ENCODE measurements around the gene TBC1D9. TPM values are rescaled to one million over a fixed set of nuclear protein-coding genes. Genes with fewer than 3 reads are reported as not detected.

TBC1D9 gene
- total and polyA plus RNA-seq, 2 of the 13 experiments (the other 11 are each of a cell fraction or from before 2014, with no cell fraction given), result 11.9 to 12.2 TPM

GRCh38 chr4:140756319-140757231, at the start of gene TBC1D9 (continued):
- TF ChIP-seq PBX2 (CRISPR knock-in tag; IDR thresholded peaks at IDR 0.05) (no peak), ARID2 (CRISPR knock-in tag; IDR thresholded peaks at IDR 0.05; ENCODE audit: borderline replicate concordance) (no peak), ZNF773 (CRISPR knock-in tag; IDR thresholded peaks at IDR 0.05; ENCODE audit: borderline replicate concordance) (no peak), ZNF430 (CRISPR knock-in tag; IDR thresholded peaks at IDR 0.05) (peak; percentile 90), SRSF1 (optimal IDR thresholded peaks at IDR 0.05; ENCODE audit: low read depth, low read length) (no peak), TMF1 (CRISPR knock-in tag; IDR thresholded peaks at IDR 0.05; ENCODE audit: low read depth) (no peak), ERF (CRISPR knock-in tag; IDR thresholded peaks at IDR 0.05) (peak; percentile 38; the same call in 1 of the 2 replicates), RFXANK (CRISPR knock-in tag; IDR thresholded peaks at IDR 0.05) (no peak), CAMTA2 (CRISPR knock-in tag; IDR thresholded peaks at IDR 0.05; ENCODE audit: borderline replicate concordance) (0 out of 2 replicates have a peak, but pooled peaks have one; percentile 7), KDM1A (CRISPR knock-in tag; IDR thresholded peaks at IDR 0.05) (no peak), ZNF709 (CRISPR knock-in tag; IDR thresholded peaks at IDR 0.05) (no peak), GLI4 (CRISPR knock-in tag; IDR thresholded peaks at IDR 0.05; ENCODE audit: borderline replicate concordance) (peak; percentile 88), MBD4 (IDR thresholded peaks at IDR 0.05; ENCODE audit: borderline replicate concordance, low read length) (no peak), ZNF431 (CRISPR knock-in tag; IDR thresholded peaks at IDR 0.05; ENCODE audit: borderline replicate concordance, low read depth) (no peak), ZNF547 (CRISPR knock-in tag; IDR thresholded peaks at IDR 0.05) (0 out of 2 replicates have a peak, but pooled peaks have one; percentile 69), SP2 (CRISPR knock-in tag; IDR thresholded peaks at IDR 0.05) (no peak)
- TF ChIP-seq, protein P1, sequence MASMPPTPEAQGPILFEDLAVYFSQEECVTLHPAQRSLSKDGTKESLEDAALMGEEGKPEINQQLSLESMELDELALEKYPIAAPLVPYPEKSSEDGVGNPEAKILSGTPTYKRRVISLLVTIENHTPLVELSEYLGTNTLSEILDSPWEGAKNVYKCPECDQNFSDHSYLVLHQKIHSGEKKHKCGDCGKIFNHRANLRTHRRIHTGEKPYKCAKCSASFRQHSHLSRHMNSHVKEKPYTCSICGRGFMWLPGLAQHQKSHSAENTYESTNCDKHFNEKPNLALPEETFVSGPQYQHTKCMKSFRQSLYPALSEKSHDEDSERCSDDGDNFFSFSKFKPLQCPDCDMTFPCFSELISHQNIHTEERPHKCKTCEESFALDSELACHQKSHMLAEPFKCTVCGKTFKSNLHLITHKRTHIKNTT (CRISPR knock-in tag; IDR thresholded peaks at IDR 0.05), result 0 out of 2 replicates have a peak, but pooled peaks have one; percentile 84
- TF ChIP-seq, protein P2, sequence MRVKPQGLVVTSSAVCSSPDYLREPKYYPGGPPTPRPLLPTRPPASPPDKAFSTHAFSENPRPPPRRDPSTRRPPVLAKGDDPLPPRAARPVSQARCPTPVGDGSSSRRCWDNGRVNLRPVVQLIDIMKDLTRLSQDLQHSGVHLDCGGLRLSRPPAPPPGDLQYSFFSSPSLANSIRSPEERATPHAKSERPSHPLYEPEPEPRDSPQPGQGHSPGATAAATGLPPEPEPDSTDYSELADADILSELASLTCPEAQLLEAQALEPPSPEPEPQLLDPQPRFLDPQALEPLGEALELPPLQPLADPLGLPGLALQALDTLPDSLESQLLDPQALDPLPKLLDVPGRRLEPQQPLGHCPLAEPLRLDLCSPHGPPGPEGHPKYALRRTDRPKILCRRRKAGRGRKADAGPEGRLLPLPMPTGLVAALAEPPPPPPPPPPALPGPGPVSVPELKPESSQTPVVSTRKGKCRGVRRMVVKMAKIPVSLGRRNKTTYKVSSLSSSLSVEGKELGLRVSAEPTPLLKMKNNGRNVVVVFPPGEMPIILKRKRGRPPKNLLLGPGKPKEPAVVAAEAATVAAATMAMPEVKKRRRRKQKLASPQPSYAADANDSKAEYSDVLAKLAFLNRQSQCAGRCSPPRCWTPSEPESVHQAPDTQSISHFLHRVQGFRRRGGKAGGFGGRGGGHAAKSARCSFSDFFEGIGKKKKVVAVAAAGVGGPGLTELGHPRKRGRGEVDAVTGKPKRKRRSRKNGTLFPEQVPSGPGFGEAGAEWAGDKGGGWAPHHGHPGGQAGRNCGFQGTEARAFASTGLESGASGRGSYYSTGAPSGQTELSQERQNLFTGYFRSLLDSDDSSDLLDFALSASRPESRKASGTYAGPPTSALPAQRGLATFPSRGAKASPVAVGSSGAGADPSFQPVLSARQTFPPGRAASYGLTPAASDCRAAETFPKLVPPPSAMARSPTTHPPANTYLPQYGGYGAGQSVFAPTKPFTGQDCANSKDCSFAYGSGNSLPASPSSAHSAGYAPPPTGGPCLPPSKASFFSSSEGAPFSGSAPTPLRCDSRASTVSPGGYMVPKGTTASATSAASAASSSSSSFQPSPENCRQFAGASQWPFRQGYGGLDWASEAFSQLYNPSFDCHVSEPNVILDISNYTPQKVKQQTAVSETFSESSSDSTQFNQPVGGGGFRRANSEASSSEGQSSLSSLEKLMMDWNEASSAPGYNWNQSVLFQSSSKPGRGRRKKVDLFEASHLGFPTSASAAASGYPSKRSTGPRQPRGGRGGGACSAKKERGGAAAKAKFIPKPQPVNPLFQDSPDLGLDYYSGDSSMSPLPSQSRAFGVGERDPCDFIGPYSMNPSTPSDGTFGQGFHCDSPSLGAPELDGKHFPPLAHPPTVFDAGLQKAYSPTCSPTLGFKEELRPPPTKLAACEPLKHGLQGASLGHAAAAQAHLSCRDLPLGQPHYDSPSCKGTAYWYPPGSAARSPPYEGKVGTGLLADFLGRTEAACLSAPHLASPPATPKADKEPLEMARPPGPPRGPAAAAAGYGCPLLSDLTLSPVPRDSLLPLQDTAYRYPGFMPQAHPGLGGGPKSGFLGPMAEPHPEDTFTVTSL (CRISPR knock-in tag; IDR thresholded peaks at IDR 0.05; ENCODE audit: borderline replicate concordance), result no peak; the same call in 1 of the 2 replicates
- TF ChIP-seq, protein P3, sequence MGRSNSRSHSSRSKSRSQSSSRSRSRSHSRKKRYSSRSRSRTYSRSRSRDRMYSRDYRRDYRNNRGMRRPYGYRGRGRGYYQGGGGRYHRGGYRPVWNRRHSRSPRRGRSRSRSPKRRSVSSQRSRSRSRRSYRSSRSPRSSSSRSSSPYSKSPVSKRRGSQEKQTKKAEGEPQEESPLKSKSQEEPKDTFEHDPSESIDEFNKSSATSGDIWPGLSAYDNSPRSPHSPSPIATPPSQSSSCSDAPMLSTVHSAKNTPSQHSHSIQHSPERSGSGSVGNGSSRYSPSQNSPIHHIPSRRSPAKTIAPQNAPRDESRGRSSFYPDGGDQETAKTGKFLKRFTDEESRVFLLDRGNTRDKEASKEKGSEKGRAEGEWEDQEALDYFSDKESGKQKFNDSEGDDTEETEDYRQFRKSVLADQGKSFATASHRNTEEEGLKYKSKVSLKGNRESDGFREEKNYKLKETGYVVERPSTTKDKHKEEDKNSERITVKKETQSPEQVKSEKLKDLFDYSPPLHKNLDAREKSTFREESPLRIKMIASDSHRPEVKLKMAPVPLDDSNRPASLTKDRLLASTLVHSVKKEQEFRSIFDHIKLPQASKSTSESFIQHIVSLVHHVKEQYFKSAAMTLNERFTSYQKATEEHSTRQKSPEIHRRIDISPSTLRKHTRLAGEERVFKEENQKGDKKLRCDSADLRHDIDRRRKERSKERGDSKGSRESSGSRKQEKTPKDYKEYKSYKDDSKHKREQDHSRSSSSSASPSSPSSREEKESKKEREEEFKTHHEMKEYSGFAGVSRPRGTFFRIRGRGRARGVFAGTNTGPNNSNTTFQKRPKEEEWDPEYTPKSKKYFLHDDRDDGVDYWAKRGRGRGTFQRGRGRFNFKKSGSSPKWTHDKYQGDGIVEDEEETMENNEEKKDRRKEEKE (IDR thresholded peaks at IDR 0.05), result no peak

All from HepG2 (cell line).